ENCODE results near the gene TAAR1.

The TAAR1 gene

DNA sequence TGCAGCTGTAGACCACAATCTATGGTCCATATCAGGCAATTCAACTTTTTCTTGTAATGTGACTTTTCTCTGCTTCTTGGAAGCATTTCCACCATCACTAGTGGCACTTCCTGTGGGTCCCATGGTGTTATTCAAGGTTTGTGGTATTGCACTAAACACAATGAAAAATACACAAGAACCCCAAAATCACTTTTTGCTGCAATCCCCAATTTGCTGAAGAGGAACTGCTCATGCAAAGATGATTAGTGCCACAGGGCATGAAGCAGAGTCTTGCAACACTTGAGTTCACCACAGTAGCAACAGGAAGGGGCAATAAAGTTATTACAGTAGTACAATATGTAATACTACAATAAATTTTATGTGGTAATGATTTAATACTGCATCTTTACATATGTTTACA, 16.8 kb upstream of the TAAR1 start:
- ATAC-seq (ENCODE audit: low read depth), result no peak
- Mint-ChIP-seq H3K27ac (no peak overlapping the region), H3K36me3 (no peaks in the 10 kb centered on the region), H3K27me3 (peaks cover 7% of the 10 kb centered on the region), H3K4me1 (peaks cover 3% of the 10 kb centered on the region), H3K9me3 (no peaks in the 10 kb centered on the region), H3K4me3 (no peak overlapping the region)
- no peak for DNase-seq (ENCODE audit: low spot score in 2 of 2)

DNA sequence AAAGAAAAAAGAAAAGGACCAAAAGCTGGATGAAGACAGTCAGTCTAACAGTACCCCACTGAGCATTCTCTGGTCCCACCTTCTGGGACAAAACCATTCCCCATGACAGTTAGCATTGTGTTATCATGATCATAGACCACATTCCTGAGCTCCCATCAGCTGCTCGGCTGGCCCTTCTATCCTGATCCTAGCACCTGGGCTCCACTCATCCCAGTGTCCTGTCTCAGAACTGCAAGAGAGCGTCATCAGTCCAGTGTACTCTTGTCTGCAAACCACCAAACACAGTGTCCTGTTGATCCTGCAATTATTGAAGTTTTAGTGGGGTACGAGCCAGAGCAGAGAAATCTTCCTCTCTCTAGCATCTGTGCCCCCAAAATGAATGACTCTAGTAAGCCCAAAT, 16.0 kb upstream of the TAAR1 start:
- Mint-ChIP-seq H3K36me3 (no peaks in the 10 kb centered on the region), H3K4me1 (peaks cover 4% of the 10 kb centered on the region), H3K4me3 (no peak overlapping the region), H3K27ac (no peak overlapping the region), H3K27me3 (peaks cover 7% of the 10 kb centered on the region), H3K9me3 (no peaks in the 10 kb centered on the region)
- ATAC-seq (ENCODE audit: low read depth), result no peak
- DNase-seq (ENCODE audit: low spot score in 2 of 2), result no peak

DNA sequence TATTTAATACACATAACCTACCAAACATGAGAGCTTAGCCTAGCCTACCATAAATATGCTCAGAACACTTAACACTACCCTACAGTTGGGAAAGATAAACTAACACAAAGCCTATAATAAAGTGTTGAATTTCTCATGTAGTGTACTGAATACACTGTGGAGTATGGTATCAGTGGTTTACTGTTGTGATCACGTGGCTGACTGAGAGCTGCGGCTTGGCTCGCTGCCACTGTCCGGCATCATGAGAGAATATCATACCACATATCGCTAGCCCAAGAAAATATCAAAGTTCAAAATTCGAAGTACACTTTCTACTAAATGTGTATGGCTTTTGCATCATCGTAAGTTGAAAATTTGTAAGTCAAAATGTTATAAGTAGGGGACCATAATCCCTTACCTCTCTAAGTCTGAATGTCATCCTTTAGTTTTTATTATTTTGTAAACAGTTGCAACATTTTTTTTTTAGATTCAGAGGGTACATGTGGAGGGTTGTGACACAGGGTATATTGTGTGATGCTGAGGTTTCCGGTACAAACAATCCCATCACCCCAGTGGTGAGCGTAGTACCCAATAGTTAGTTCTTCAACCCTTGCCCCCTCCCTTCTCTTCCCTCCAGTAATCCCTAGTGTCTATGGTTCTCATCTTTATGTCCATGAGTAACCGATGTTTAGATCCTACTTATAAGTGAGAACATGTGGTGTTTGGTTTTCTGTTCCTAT, 14.6 kb upstream of the TAAR1 start:
- no peaks in the 10 kb centered on the region for H3K9me3 Mint-ChIP-seq
- peaks cover 5% of the 10 kb centered on the region for H3K27me3 Mint-ChIP-seq
- no peak overlapping the region for H3K27ac Mint-ChIP-seq
- ATAC-seq (ENCODE audit: low read depth) (no peak), DNase-seq (ENCODE audit: low spot score in 2 of 2) (no peak)
- peaks cover 5% of the 10 kb centered on the region for H3K4me1 Mint-ChIP-seq
- H3K4me3 Mint-ChIP-seq, result no peak overlapping the region
- H3K36me3 Mint-ChIP-seq, result no peaks in the 10 kb centered on the region

DNA sequence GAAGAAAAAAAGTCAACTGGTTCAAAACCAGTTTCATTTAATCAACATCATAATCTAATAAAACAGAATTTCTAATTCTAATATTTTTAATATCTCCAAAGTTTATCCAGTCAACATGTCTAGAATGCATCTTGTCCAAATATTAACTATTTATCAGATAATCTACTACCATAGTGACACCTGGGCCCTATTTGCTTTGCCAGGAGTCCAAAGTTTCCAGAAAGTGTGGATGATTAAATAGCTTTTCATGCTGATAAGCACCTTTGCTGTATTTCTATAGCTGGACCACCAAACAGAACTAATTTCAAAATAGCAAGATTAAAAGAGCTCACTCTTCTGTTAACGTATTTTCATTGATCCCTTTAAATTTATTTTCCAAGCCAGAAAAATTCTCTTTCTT, 12.3 kb upstream of the TAAR1 start:
- Mint-ChIP-seq H3K9me3 (no peaks in the 10 kb centered on the region), H3K36me3 (no peaks in the 10 kb centered on the region), H3K27me3 (peaks cover 1% of the 10 kb centered on the region), H3K4me1 (peaks cover 5% of the 10 kb centered on the region), H3K4me3 (no peak overlapping the region), H3K27ac (no peak overlapping the region)
- DNase-seq (ENCODE audit: low spot score in 2 of 2), result no peak
- ATAC-seq (ENCODE audit: low read depth), result no peak

DNA sequence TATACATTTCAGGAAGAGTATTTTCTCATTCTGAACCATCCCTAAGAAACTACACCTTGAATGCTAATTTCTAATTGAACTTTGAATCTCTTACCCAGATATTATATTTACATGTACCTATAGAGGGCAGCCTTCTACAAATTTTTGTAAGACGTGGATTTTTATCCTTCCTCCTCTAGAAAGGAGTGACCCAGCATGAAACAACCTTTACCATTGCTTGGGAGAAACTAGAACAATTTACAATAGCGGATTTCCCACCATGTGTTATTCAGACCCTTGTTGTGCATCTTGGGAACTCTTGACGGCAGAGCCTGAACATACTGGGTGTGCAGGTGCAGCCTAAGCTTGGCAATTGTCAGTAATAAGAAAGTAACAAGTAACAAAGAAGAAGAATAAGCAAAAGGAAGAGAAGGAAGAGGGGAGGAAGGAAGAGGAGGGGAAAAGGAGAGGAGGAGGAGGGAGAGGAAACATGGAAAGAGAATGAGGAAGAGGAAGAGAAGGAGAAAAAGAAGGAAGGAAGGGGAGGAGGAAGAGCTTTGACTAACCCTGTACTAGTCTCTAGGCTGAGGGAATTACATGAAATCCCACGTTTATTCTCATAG, 10.8 kb upstream of the TAAR1 start:
- DNase-seq (ENCODE audit: low spot score in 2 of 2) (peak; percentile 13 to 36), ATAC-seq (ENCODE audit: low read depth) (peak; percentile 65)
- no peaks in the 10 kb centered on the region for H3K9me3 Mint-ChIP-seq
- H3K27ac Mint-ChIP-seq, result no peak overlapping the region
- H3K36me3 Mint-ChIP-seq, result no peaks in the 10 kb centered on the region
- peaks cover 1% of the 10 kb centered on the region for H3K27me3 Mint-ChIP-seq
- H3K4me3 Mint-ChIP-seq, result peak overlapping the region; percentile 16
- peaks cover 8% of the 10 kb centered on the region for H3K4me1 Mint-ChIP-seq

DNA sequence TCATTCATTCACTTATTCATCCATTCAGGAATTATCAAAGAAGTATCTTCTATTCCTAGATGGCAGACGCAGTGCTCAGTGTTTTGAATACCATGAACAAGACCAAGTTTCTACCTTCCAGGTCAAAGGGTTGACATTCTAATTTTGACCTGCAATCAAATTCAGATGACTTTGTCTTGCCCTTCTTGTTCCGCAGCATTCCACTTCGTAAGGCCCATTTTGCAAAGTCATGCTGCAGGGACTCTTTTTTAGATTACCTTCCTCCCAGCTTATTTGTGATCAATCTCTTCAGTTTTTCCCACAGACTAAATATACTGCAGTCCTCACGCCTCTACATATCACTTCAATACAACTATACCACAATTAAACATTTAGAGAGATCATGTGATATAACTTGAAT, 7.1 kb upstream of the TAAR1 start:
- ATAC-seq (ENCODE audit: low read depth), result no peak
- H3K4me3 Mint-ChIP-seq, result no peak overlapping the region
- no peaks in the 10 kb centered on the region for H3K9me3 Mint-ChIP-seq
- DNase-seq (ENCODE audit: low spot score in 2 of 2), result no peak
- peaks cover 8% of the 10 kb centered on the region for H3K4me1 Mint-ChIP-seq
- H3K36me3 Mint-ChIP-seq, result no peaks in the 10 kb centered on the region
- H3K27me3 Mint-ChIP-seq, result no peaks in the 10 kb centered on the region
- H3K27ac Mint-ChIP-seq, result no peak overlapping the region

DNA sequence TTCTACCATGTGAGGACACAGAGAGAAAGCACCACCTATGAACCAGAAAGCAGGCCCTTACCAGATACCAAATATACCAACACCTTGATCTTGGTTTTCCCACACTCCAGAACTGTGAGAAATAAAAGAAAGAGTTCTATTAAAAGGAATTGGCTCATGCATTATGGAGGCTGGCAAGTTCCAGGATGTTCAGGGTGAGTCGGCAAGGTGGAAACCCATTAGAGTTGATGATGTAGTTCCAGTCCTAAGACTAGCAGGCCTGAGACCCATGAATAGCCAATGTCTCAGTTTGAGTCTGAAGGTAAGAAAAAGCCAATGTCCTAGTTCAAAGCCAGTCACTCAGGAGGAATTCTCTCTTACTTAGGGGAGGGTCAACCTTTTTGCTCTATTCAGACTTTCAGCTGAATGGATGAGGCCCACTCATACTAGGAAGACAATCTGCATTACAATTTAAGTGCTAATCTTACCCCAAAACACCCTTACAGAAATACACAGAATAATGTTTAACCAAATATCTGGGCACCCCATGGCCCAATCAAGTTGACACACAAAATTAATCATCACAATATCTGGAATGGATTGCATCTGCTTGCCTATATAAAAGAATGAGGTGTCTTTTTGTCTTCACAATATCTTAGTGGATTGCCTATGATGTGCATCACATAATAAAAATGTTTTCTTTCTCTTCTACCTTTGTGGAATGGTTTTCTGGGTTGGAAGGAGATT, 5.5 kb upstream of the TAAR1 start:
- peaks cover 3% of the 10 kb centered on the region for H3K4me1 Mint-ChIP-seq
- ATAC-seq (ENCODE audit: low read depth) (no peak), DNase-seq (ENCODE audit: low spot score in 2 of 2) (no peak)
- no peak overlapping the region for H3K27ac Mint-ChIP-seq
- no peak overlapping the region for H3K4me3 Mint-ChIP-seq
- no peaks in the 10 kb centered on the region for H3K36me3 Mint-ChIP-seq
- H3K9me3 Mint-ChIP-seq, result no peaks in the 10 kb centered on the region
- no peaks in the 10 kb centered on the region for H3K27me3 Mint-ChIP-seq

DNA sequence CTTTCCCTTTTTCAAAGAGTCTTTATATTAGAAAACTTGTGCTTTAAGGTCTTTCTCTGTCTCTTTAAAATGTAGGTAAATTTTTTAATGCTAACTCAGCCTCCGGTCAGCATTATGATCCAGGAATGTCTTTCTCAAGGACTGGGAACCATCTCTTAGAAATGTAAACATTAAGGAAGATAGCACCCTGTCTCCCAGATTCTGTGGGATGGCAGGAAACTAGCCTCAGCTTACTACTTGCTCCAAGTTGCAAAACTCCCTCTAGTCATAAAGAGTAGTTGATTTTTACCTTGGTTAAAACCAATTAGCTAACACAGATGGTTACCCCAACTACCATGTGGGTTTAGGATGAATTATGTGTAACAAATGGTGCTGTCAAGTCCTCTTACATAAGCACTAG, 4.7 kb upstream of the TAAR1 start:
- Mint-ChIP-seq H3K36me3 (no peaks in the 10 kb centered on the region), H3K27ac (no peak overlapping the region), H3K4me3 (no peak overlapping the region), H3K4me1 (peaks cover 3% of the 10 kb centered on the region), H3K9me3 (no peaks in the 10 kb centered on the region), H3K27me3 (no peaks in the 10 kb centered on the region)
- no peak for DNase-seq (ENCODE audit: low spot score in 2 of 2)
- ATAC-seq (ENCODE audit: low read depth), result no peak

DNA sequence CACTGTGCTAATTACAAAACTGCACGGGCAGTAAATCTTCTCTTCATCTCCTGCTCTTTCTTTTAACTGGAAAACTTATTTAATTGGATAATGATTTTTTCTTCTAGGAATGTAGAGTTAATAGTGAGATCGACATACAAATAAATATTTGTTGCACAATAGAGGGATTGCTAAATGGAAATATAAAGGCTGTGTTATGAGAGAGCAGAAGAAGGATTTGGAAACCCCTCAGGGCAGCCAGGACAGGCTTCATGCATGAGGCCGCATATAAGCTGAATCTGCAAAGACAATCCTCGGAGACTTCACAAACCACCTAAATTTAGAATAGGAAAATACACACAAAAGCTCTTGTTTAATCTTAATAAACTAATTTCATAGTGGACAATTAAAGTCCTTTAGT, 2.9 kb upstream of the TAAR1 start:
- Mint-ChIP-seq H3K9me3 (no peaks in the 10 kb centered on the region), H3K27ac (no peak overlapping the region), H3K36me3 (no peaks in the 10 kb centered on the region), H3K27me3 (no peaks in the 10 kb centered on the region), H3K4me3 (no peak overlapping the region), H3K4me1 (peaks cover 3% of the 10 kb centered on the region)
- ATAC-seq (ENCODE audit: low read depth) (no peak), DNase-seq (ENCODE audit: low spot score in 2 of 2) (no peak)

DNA sequence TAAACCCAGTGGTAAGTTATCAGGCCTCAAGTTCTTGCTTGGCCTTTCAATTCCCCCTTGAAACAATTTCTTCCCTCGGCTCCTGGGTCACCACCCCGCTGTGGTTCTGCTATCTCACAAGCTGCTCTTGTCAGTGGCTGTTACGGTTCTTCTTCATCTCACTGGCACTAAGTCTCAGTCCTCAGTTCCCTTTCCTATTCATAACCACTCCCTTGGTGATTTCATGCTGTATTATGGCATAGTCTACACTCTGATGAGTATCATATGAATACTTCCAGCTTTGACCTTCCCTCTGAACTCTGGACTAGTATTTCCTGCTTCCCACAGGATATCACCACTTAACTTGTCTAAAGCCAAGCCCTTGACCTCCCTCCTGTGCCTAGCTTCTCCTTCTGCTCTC, 7.9 kb downstream of the TAAR1 start:
- Mint-ChIP-seq H3K27me3 (no peaks in the 10 kb centered on the region), H3K4me1 (peaks cover 3% of the 10 kb centered on the region), H3K36me3 (no peaks in the 10 kb centered on the region), H3K4me3 (no peak overlapping the region), H3K9me3 (no peaks in the 10 kb centered on the region), H3K27ac (no peak overlapping the region)
- ATAC-seq (ENCODE audit: low read depth) (peak; percentile 44), DNase-seq (ENCODE audit: low spot score in 2 of 2) (no peak)

DNA sequence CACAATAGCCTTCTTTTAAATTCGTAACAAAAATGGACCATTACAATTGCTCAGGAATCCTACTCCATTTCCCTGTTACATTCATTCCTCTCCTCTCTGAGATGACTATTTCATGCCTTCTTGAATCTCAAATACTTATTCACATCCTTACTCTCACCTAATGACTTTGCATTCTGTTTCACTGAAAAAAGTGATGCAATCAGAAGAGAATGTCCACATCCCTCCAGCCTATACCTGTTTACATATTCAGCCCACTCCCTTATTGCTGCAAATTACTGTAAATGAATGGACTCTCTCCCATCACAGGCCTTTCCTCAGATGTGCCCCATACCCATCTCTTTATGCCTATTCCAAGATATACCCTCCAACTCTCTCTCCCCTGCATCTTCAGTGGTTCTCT, 8.6 kb downstream of the TAAR1 start:
- ATAC-seq (ENCODE audit: low read depth) (no peak), DNase-seq (ENCODE audit: low spot score in 2 of 2) (no peak)
- no peaks in the 10 kb centered on the region for H3K27me3 Mint-ChIP-seq
- no peak overlapping the region for H3K4me3 Mint-ChIP-seq
- H3K36me3 Mint-ChIP-seq, result no peaks in the 10 kb centered on the region
- no peak overlapping the region for H3K27ac Mint-ChIP-seq
- H3K4me1 Mint-ChIP-seq, result peaks cover 3% of the 10 kb centered on the region
- H3K9me3 Mint-ChIP-seq, result no peaks in the 10 kb centered on the region

DNA sequence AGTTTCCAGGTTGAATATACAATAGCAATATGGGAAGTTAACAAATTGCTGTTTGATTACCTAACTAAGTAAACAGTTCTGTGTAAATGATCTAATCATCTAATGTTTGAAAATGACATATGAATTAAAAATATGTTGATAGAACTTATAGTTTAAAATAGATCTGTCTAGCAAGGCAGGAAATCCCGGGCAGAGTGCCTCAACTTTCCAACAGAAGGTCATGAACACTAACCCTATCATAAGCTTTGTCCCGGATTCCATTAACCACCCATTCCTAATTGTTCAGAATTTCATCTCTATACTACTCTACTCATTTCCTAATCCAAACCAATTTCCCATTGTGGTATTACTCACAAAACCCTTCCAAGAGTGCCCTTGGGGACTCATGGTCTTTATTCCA, 10.2 kb downstream of the TAAR1 start:
- Mint-ChIP-seq H3K4me1 (peaks cover 4% of the 10 kb centered on the region), H3K36me3 (no peaks in the 10 kb centered on the region), H3K27ac (no peak overlapping the region), H3K27me3 (no peaks in the 10 kb centered on the region), H3K4me3 (no peak overlapping the region), H3K9me3 (no peaks in the 10 kb centered on the region)
- ATAC-seq (ENCODE audit: low read depth), result no peak
- no peak for DNase-seq (ENCODE audit: low spot score in 2 of 2)

DNA sequence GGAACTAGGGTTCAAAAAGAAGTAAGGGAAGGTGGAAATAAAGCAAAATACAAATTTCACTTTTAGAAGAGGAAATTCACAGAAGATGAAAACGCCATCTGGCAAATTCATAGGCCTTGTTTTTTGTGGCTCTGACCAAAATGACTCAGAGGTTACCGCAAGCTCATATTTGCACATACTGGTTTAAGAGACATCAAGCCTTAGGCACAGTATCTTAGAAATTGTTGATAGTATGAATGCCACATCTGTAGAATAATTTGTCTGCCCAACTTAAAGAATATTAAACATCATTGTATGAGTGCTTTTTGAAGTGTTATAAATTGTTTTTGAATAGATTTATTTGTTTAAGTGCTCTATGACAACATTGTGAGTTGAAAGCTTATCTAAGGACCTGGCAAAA, 10.6 kb downstream of the TAAR1 start:
- DNase-seq (ENCODE audit: low spot score in 2 of 2) (no peak), ATAC-seq (ENCODE audit: low read depth) (no peak)
- Mint-ChIP-seq H3K27me3 (no peaks in the 10 kb centered on the region), H3K9me3 (no peaks in the 10 kb centered on the region), H3K4me3 (no peak overlapping the region), H3K36me3 (no peaks in the 10 kb centered on the region), H3K27ac (no peak overlapping the region), H3K4me1 (peaks cover 8% of the 10 kb centered on the region)

DNA sequence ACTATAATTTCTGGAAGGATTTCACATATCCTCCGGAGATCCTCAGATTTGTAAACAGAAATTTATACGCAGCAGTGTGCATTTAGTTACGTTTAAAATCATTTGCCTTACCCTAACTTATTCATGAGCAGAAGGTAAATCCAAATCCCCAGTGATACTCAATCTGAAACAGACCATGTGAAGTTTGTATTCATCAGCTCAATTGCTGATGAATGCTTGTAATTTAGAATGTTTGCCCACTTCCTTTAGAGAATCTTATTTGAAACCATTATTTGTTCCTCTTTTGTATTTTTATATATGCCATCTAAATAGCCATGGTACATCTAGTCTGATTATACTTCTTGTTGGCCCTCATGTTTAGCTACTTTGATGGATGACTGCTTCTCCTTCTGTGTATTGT, 15.4 kb downstream of the TAAR1 start:
- H3K4me1 Mint-ChIP-seq, result peaks cover 18% of the 10 kb centered on the region
- H3K9me3 Mint-ChIP-seq, result no peaks in the 10 kb centered on the region
- ATAC-seq (ENCODE audit: low read depth), result peak; percentile 37
- no peaks in the 10 kb centered on the region for H3K27me3 Mint-ChIP-seq
- DNase-seq (ENCODE audit: low spot score in 2 of 2), result no peak
- H3K36me3 Mint-ChIP-seq, result no peaks in the 10 kb centered on the region
- H3K27ac Mint-ChIP-seq, result no peak overlapping the region
- no peak overlapping the region for H3K4me3 Mint-ChIP-seq
